Neural cell (in vitro differentiated cells): Measurements from ENCODE around the gene ITPR2. TPM values are rescaled to one million over a fixed set of nuclear protein-coding genes. Genes with fewer than 3 reads are reported as not detected.

ENCODE experiments used
- H2AFZ ChIP-seq: fragments of 200-600, 300-800 bp; sonication (generic), shearing (Covaris generic); 2 replicates; pipeline ENCODE4 v1.6.0; 2014; ENCODE audit warnings: low read depth, mild to moderate bottlenecking, antibody characterized with exemption, low read length, moderate library complexity
- H3F3A ChIP-seq: fragments of 200-600 bp; shearing (Covaris generic); 2 replicates; pipeline ENCODE4 v1.6.1; 2016; ENCODE audit warnings: mild to moderate bottlenecking, moderate library complexity, mixed read lengths, antibody characterized with exemption, low read length; ENCODE audit not compliant: insufficient read depth, poor library complexity, severe bottlenecking
- H3K27ac ChIP-seq: fragments of 200-600, 300-800 bp; sonication (generic), shearing (Covaris generic); 2 replicates; pipeline ENCODE4 v1.5.1; 2014; ENCODE audit warnings: mild to moderate bottlenecking, low read length, moderate library complexity
- H3K27me3 ChIP-seq: fragments of 300-800, 200-600 bp; sonication (generic), shearing (Covaris generic); 2 replicates; pipeline ENCODE4 v1.6.0; 2014; ENCODE audit warnings: mild to moderate bottlenecking, low read depth, low read length, moderate library complexity; ENCODE audit not compliant: insufficient read depth
- H3K36me3 ChIP-seq: fragments of 300-800, 200-600 bp; sonication (generic), shearing (Covaris generic); 2 replicates; pipeline ENCODE4 v1.5.1; 2014; ENCODE audit warnings: mild to moderate bottlenecking, antibody characterized with exemption, low read length, moderate library complexity; ENCODE audit not compliant: insufficient read depth
- H3K4me2 ChIP-seq: fragments of 300-800, 200-600 bp; sonication (generic), shearing (Covaris generic); 2 replicates; pipeline ENCODE4 v1.6.0; 2014; ENCODE audit warnings: mild to moderate bottlenecking, low read length
- H3K4me3 ChIP-seq: fragments of 300-800, 200-600 bp; sonication (generic), shearing (Covaris generic); 2 replicates; pipeline ENCODE4 v1.5.1; 2014; ENCODE audit warnings: mild to moderate bottlenecking, low read length, moderate library complexity
- H3K79me2 ChIP-seq: fragments of 200-600 bp; shearing (Covaris generic); replicated peaks from 2 replicates; pipeline ENCODE4 v1.6.0; 2014; ENCODE audit warnings: mild to moderate bottlenecking, low read length, moderate library complexity; ENCODE audit not compliant: insufficient read depth
- H3K9ac ChIP-seq: fragments of 300-800, 200-600 bp; sonication (generic), shearing (Covaris generic); 2 replicates; pipeline ENCODE4 v1.6.1; 2016; ENCODE audit warnings: mild to moderate bottlenecking, low read length, mixed read lengths
- H3K9me2 ChIP-seq: fragments of 200-600 bp; shearing (Covaris generic); 2 replicates; pipeline ENCODE4 v1.6.1; 2016; ENCODE audit warnings: mild to moderate bottlenecking, low read length, mixed read lengths; ENCODE audit not compliant: insufficient read depth
- H3K9me3 ChIP-seq: fragments of 200-600, 300-800 bp; sonication (generic), shearing (Covaris generic); 2 replicates; pipeline ENCODE4 v1.6.1; 2016; ENCODE audit warnings: mild to moderate bottlenecking, mixed run types, low read length, moderate library complexity, mixed read lengths
- H4K20me1 ChIP-seq: fragments of 200-600 bp; shearing (Covaris generic); 2 replicates; pipeline ENCODE4 v1.6.1; 2016; ENCODE audit warnings: mild to moderate bottlenecking, mixed run types; ENCODE audit not compliant: insufficient read depth
- EP300 ChIP-seq: fragments of 450-650 bp; conservative IDR thresholded peaks from 2 replicates; pipeline ENCODE4 v1.6.1; 2014; ENCODE audit warnings: antibody characterized with exemption, mild to moderate bottlenecking, moderate library complexity; ENCODE audit not compliant: poor library complexity, severe bottlenecking
- EZH2 ChIP-seq: fragments of 200-600, 300-800 bp; shearing (Covaris generic), sonication (generic); IDR thresholded peaks from 2 replicates; pipeline ENCODE4 v1.6.1; 2014; ENCODE audit warnings: antibody characterized with exemption, low read length, borderline replicate concordance, mild to moderate bottlenecking; ENCODE audit not compliant: insufficient read depth, poor library complexity, severe bottlenecking
- MXI1 ChIP-seq: fragments of 450-650 bp; conservative IDR thresholded peaks from 2 replicates; pipeline ENCODE4 v1.6.1; 2014; ENCODE audit warnings: antibody characterized with exemption, mild to moderate bottlenecking; ENCODE audit not compliant: poor library complexity, severe bottlenecking
- POLR2AphosphoS5 ChIP-seq: IDR thresholded peaks from 2 replicates; pipeline ENCODE4 v1.6.1; 2012
- RAD21 ChIP-seq: fragments of 450-650 bp; conservative IDR thresholded peaks from 2 replicates; pipeline ENCODE4 v1.6.1; 2014; ENCODE audit warnings: antibody characterized with exemption, mild to moderate bottlenecking, moderate library complexity
- REST ChIP-seq: IDR thresholded peaks from 2 replicates; pipeline ENCODE4 v1.6.1; 2012; ENCODE audit warnings: borderline replicate concordance
- SMC3 ChIP-seq: fragments of 450-650 bp; conservative IDR thresholded peaks from 2 replicates; pipeline ENCODE4 v1.6.1; 2014; ENCODE audit warnings: antibody characterized with exemption, mild to moderate bottlenecking, moderate library complexity; ENCODE audit not compliant: poor library complexity
- TAF1 ChIP-seq: IDR thresholded peaks from 2 replicates; pipeline ENCODE4 v1.6.1; 2012; ENCODE audit warnings: low read depth
- polyA plus RNA-seq: library from polyadenylated mRNA; depleted of rRNA; stranded (reverse); fragments of >200 nt; gene quantifications from 2 replicates; pipeline ENCODE4 v1.2.3, GENCODE V29; 2014
- TF ChIP-seq, protein P1 (sequence below): fragments of 450-650 bp; IDR thresholded peaks from 2 replicates; pipeline ENCODE4 v1.5.1; 2014; ENCODE audit warnings: antibody characterized with exemption, mild to moderate bottlenecking, moderate library complexity; ENCODE audit not compliant: poor library complexity, severe bottlenecking

ITPR2 gene
- polyA plus RNA-seq, 1 donor from 2014 or later: 2.0 TPM

GRCh38 chr12:26878661-26879119 is 45.7 kb upstream of the ITPR2 start:
- H2AFZ ChIP-seq: no peak overlapping the region
- H3K4me3 ChIP-seq: no peak overlapping the region
- H3K79me2 ChIP-seq: no peaks in the 10 kb centered on the region
- H3K9ac ChIP-seq: no peak overlapping the region
- no peaks in the 10 kb centered on the region for H3F3A ChIP-seq
- no peaks in the 10 kb centered on the region for H3K36me3 ChIP-seq
- no peak overlapping the region for H3K27ac ChIP-seq
- H3K9me3 ChIP-seq: no peaks in the 10 kb centered on the region
- H3K4me2 ChIP-seq: no peak overlapping the region
- H4K20me1 ChIP-seq: no peaks in the 10 kb centered on the region
- no peaks in the 10 kb centered on the region for H3K9me2 ChIP-seq
- no peaks in the 10 kb centered on the region for H3K27me3 ChIP-seq
- TF ChIP-seq EP300: no peak
- TF ChIP-seq EZH2: no peak
- no peak for TF ChIP-seq TAF1

- no peaks in the 10 kb centered on the region for H3K9me3 ChIP-seq
- no peaks in the 10 kb centered on the region for H3F3A ChIP-seq
- no peak overlapping the region for H2AFZ ChIP-seq
- no peaks in the 10 kb centered on the region for H3K79me2 ChIP-seq
- H3K9ac ChIP-seq: no peak overlapping the region
- no peaks in the 10 kb centered on the region for H4K20me1 ChIP-seq
- no peak for TF ChIP-seq RAD21
- TF ChIP-seq EZH2: no peak
- no peak for TF ChIP-seq EP300
- no peak for TF ChIP-seq REST
- no peak for TF ChIP-seq MXI1
- TF ChIP-seq POLR2AphosphoS5: no peak
- TF ChIP-seq, protein P1, sequence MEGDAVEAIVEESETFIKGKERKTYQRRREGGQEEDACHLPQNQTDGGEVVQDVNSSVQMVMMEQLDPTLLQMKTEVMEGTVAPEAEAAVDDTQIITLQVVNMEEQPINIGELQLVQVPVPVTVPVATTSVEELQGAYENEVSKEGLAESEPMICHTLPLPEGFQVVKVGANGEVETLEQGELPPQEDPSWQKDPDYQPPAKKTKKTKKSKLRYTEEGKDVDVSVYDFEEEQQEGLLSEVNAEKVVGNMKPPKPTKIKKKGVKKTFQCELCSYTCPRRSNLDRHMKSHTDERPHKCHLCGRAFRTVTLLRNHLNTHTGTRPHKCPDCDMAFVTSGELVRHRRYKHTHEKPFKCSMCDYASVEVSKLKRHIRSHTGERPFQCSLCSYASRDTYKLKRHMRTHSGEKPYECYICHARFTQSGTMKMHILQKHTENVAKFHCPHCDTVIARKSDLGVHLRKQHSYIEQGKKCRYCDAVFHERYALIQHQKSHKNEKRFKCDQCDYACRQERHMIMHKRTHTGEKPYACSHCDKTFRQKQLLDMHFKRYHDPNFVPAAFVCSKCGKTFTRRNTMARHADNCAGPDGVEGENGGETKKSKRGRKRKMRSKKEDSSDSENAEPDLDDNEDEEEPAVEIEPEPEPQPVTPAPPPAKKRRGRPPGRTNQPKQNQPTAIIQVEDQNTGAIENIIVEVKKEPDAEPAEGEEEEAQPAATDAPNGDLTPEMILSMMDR: no peak
- TF ChIP-seq TAF1: no peak
- TF ChIP-seq SMC3: no peak
- H3K27ac ChIP-seq: no peak overlapping the region
- H3K4me3 ChIP-seq: no peak overlapping the region
- H3K9me2 ChIP-seq: no peaks in the 10 kb centered on the region
- H3K36me3 ChIP-seq: no peaks in the 10 kb centered on the region
- no peak overlapping the region for H3K4me2 ChIP-seq
- H3K27me3 ChIP-seq: no peaks in the 10 kb centered on the region
Observed at GRCh38 chr12:26874501-26875296, 41.7 kb upstream of the ITPR2 start.
